Right lobe of liver (tissue), 4 donors: ENCODE measurements around the gene FCRLA.
"Not testable (repeated sequence)": the region's sequence is repeated elsewhere in the genome, so short reads cannot be mapped to it uniquely, and the experiment has no call there.

ENCODE experiments used
- POLR2A ChIP-seq: fragments of 450-650 bp; IDR thresholded peaks from one replicate; pipeline ENCODE4 v1.6.1; 2017; ENCODE audit warnings: antibody characterized with exemption, mild to moderate bottlenecking
- TF ChIP-seq, protein P1 (sequence below), 4 donors: fragments of 200-600 bp in 3 of 4; fragments of 450-650 bp in 1 of 4; IDR thresholded peaks; one replicate each; pipeline versions ENCODE4 v1.5.1 to v1.8.0; 2016 to 2022; ENCODE audit warnings: antibody characterized with exemption in 4 of 4, mild to moderate bottlenecking in 2 of 4
- donor health status: DM: no; HTN: no; CAD: no.
- donor health status: DM: no; HTN: no; CAD: no.
- donor health status: DM: no; HTN: yes; CAD: no.

DNA sequence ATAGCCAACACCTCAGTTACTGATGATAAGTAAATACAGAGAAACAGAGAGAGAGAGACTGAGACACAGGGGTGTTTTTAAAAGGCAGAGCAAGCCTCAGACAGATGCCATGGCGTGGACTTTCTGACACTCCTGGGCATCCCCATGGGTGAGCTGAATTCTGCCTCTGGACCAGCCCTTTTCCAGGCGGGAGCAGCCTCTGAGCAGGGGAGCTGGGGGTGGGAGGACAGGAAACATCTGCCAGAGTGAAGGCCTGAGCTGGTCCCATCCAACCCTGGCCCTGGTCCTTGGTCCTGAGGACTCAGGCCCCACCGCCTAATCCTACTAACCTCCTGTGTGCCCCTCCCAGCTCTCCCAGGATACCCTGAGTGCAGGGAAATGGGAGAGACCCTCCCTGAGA, 32.1 kb upstream of the FCRLA start:
- TF ChIP-seq, protein P1, sequence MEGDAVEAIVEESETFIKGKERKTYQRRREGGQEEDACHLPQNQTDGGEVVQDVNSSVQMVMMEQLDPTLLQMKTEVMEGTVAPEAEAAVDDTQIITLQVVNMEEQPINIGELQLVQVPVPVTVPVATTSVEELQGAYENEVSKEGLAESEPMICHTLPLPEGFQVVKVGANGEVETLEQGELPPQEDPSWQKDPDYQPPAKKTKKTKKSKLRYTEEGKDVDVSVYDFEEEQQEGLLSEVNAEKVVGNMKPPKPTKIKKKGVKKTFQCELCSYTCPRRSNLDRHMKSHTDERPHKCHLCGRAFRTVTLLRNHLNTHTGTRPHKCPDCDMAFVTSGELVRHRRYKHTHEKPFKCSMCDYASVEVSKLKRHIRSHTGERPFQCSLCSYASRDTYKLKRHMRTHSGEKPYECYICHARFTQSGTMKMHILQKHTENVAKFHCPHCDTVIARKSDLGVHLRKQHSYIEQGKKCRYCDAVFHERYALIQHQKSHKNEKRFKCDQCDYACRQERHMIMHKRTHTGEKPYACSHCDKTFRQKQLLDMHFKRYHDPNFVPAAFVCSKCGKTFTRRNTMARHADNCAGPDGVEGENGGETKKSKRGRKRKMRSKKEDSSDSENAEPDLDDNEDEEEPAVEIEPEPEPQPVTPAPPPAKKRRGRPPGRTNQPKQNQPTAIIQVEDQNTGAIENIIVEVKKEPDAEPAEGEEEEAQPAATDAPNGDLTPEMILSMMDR (IDR thresholded peaks at IDR 0.05): not testable (repeated sequence)
- not testable (repeated sequence) for TF ChIP-seq POLR2A
